GM12878 (cell line): ENCODE data around the gene FDX2. TPM values are rescaled to one million over a fixed set of nuclear protein-coding genes. Genes with fewer than 3 reads are reported as not detected.

Experiments used
- BHLHE40 ChIP-seq, 2 experiments: fragments of 450-650 bp in 1 of 2; IDR thresholded peaks; 2 replicates each; pipeline ENCODE4 v1.6.1; 2011 to 2017; ENCODE audit warnings: low read depth in 2 of 2, borderline replicate concordance in 1 of 2, improper control_type of control experiment in 1 of 2, low read length in 1 of 2, mild to moderate bottlenecking in 1 of 2
- CREB1 ChIP-seq: IDR thresholded peaks from 2 replicates; pipeline ENCODE4 v1.6.1; 2012; ENCODE audit warnings: low read depth, mild to moderate bottlenecking, inconsistent platforms
- SREBF2 ChIP-seq: IDR thresholded peaks from 2 replicates; pipeline ENCODE4 v1.6.1; 2012; ENCODE audit warnings: mild to moderate bottlenecking, low read length
- polyA plus RNA-seq, 11 experiments: library from polyadenylated mRNA; depleted of rRNA in 4 of 11; unstranded in 6 of 11; stranded (reverse) in 5 of 11; fragments of >200 nt; fragmentation: Nextera tagmentation in 4 of 11; fragmentation: Illumina TruSeq in 1 of 11; extraction: Ambion mirVana in 4 of 11; extraction: Trizol in 1 of 11; gene quantifications; 1 replicate in 1 of 11; 2 replicates in 10 of 11; pipeline versions ENCODE4 v1.2.1 to v1.2.3, GENCODE V29; 2011 to 2016; ENCODE audit warnings: inconsistent platforms in 2 of 11, missing spikeins in 2 of 11, low read depth in 1 of 11
- total RNA-seq, 4 experiments: library from RNA; depleted of rRNA in 3 of 4; stranded (reverse); fragments of >200 nt in 3 of 4; fragmentation: Illumina TruSeq in 1 of 4; extraction: Trizol in 1 of 4; gene quantifications; 2 replicates each; pipeline versions ENCODE4 v1.2.1 to v1.2.3, GENCODE V29; 2013 to 2021
- TF ChIP-seq, protein P1 (sequence below): fragments of 450-650 bp; formaldehyde crosslinking; IDR thresholded peaks from 2 replicates; pipeline ENCODE4 v1.4.0; 2020; ENCODE audit warnings: mild to moderate bottlenecking, moderate library complexity
- TF ChIP-seq, protein P2 (sequence below): fragments of 450-650 bp; IDR thresholded peaks from 2 replicates; pipeline ENCODE4 v1.6.1; 2017; ENCODE audit warnings: mild to moderate bottlenecking, low read depth, inconsistent platforms; ENCODE audit not compliant: poor library complexity, severe bottlenecking

The FDX2 gene
- total and polyA plus RNA-seq, 10 of the 15 experiments (the other 5 are each of a cell fraction or from before 2014, with no cell fraction given) = 1.4 to 50.4 (median 24.7) TPM

GRCh38 chr19:10290357-10290875 lies 25.4 kb downstream of the FDX2 start (continued):
- TF ChIP-seq CREB1 = no peak
- TF ChIP-seq, protein P1, sequence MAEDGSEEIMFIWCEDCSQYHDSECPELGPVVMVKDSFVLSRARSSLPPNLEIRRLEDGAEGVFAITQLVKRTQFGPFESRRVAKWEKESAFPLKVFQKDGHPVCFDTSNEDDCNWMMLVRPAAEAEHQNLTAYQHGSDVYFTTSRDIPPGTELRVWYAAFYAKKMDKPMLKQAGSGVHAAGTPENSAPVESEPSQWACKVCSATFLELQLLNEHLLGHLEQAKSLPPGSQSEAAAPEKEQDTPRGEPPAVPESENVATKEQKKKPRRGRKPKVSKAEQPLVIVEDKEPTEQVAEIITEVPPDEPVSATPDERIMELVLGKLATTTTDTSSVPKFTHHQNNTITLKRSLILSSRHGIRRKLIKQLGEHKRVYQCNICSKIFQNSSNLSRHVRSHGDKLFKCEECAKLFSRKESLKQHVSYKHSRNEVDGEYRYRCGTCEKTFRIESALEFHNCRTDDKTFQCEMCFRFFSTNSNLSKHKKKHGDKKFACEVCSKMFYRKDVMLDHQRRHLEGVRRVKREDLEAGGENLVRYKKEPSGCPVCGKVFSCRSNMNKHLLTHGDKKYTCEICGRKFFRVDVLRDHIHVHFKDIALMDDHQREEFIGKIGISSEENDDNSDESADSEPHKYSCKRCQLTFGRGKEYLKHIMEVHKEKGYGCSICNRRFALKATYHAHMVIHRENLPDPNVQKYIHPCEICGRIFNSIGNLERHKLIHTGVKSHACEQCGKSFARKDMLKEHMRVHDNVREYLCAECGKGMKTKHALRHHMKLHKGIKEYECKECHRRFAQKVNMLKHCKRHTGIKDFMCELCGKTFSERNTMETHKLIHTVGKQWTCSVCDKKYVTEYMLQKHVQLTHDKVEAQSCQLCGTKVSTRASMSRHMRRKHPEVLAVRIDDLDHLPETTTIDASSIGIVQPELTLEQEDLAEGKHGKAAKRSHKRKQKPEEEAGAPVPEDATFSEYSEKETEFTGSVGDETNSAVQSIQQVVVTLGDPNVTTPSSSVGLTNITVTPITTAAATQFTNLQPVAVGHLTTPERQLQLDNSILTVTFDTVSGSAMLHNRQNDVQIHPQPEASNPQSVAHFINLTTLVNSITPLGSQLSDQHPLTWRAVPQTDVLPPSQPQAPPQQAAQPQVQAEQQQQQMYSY (CRISPR knock-in tag) = no peak
- TF ChIP-seq, protein P2, sequence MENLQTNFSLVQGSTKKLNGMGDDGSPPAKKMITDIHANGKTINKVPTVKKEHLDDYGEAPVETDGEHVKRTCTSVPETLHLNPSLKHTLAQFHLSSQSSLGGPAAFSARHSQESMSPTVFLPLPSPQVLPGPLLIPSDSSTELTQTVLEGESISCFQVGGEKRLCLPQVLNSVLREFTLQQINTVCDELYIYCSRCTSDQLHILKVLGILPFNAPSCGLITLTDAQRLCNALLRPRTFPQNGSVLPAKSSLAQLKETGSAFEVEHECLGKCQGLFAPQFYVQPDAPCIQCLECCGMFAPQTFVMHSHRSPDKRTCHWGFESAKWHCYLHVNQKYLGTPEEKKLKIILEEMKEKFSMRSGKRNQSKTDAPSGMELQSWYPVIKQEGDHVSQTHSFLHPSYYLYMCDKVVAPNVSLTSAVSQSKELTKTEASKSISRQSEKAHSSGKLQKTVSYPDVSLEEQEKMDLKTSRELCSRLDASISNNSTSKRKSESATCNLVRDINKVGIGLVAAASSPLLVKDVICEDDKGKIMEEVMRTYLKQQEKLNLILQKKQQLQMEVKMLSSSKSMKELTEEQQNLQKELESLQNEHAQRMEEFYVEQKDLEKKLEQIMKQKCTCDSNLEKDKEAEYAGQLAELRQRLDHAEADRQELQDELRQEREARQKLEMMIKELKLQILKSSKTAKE = no peak
- no peak for TF ChIP-seq BHLHE40 (IDR thresholded peaks at IDR 0.05; ENCODE audit: borderline replicate concordance in 1 of 2, low read depth in 2 of 2, low read length in 1 of 2)
- no peak for TF ChIP-seq SREBF2
- TF ChIP-seq, all 136 proteins: peak for 0
